ENCODE measurements around the gene ZSCAN10. TPM values are rescaled to one million over a fixed set of nuclear protein-coding genes. Genes with fewer than 3 reads are reported as not detected.
A peak's percentile ranks its signal among the peaks of the same experiment; 100 is the strongest.

Gene ZSCAN10
- total and polyA plus RNA-seq, 2 of the 13 experiments (the other 11 are each of a cell fraction or from before 2014, with no cell fraction given), result not detected

DNA sequence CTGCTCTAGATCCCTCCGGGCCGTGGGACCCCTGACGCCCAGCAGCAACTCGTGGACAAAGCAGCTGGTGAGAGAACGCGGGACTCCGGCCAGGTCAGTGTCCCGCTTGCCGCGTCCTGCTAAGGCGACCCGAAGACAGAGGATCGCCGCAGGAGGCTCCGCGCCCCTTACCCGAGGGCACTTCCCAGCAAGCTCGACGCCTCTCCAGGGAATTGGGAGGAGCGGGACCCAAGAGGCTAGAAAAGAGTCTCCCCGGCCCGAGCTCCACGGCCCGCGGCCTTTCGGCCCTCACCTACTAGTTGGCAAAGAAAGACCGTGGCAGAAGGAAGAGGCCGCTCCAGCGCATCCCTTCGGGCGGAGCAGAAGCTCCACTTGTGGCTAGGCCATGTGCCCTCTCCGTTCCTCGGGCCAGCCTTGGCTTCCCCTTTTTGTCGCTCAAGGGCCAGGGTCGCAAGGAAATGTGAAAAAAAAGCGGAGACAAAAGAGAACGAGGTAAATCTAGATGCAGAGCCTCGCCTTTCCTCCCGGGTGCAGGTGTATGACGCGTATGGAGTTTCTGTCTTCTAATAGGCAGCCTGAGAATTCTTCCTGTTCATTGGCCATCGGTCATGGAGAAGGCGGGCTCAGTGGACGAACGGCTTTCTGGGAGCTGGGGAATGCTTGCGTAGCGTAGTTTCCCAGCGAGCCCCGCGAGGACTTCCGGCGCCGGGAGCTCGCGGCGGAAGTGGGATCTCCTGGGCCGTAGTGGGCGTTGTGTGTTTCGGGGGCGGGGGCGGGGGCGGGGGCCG, 35.4 kb upstream of the ZSCAN10 start, which contains the start of gene ZNF213 (continued):
- TF ChIP-seq, protein P1, sequence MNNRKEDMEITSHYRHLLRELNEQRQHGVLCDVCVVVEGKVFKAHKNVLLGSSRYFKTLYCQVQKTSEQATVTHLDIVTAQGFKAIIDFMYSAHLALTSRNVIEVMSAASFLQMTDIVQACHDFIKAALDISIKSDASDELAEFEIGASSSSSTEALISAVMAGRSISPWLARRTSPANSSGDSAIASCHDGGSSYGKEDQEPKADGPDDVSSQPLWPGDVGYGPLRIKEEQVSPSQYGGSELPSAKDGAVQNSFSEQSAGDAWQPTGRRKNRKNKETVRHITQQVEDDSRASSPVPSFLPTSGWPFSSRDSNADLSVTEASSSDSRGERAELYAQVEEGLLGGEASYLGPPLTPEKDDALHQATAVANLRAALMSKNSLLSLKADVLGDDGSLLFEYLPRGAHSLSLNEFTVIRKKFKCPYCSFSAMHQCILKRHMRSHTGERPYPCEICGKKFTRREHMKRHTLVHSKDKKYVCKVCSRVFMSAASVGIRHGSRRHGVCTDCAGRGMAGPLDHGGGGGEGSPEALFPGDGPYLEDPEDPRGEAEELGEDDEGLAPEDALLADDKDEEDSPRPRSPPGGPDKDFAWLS (CRISPR knock-in tag; IDR thresholded peaks at IDR 0.05; ENCODE audit: borderline replicate concordance), result no peak
- TF ChIP-seq FOXP1 (IDR thresholded peaks at IDR 0.05), result no peak
- TF ChIP-seq FOXP1 (CRISPR knock-in tag; IDR thresholded peaks at IDR 0.05), result no peak
- no peak for TF ChIP-seq MAFK (conservative IDR thresholded peaks at IDR 0.05 in 1 of 2, IDR thresholded peaks at IDR 0.05 in 1 of 2; ENCODE audit: low read length in 2 of 2)
- TF ChIP-seq CREM (IDR thresholded peaks at IDR 0.05), result peak; percentile 94
- no peak for TF ChIP-seq CREM (CRISPR knock-in tag; IDR thresholded peaks at IDR 0.05)
- TF ChIP-seq, protein P2, sequence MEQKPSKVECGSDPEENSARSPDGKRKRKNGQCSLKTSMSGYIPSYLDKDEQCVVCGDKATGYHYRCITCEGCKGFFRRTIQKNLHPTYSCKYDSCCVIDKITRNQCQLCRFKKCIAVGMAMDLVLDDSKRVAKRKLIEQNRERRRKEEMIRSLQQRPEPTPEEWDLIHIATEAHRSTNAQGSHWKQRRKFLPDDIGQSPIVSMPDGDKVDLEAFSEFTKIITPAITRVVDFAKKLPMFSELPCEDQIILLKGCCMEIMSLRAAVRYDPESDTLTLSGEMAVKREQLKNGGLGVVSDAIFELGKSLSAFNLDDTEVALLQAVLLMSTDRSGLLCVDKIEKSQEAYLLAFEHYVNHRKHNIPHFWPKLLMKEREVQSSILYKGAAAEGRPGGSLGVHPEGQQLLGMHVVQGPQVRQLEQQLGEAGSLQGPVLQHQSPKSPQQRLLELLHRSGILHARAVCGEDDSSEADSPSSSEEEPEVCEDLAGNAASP (CRISPR knock-in tag; IDR thresholded peaks at IDR 0.05; ENCODE audit: borderline replicate concordance), result no peak
- no peak for TF ChIP-seq ZNF121 (CRISPR knock-in tag; IDR thresholded peaks at IDR 0.05)
- no peak for TF ChIP-seq ZNF619 (CRISPR knock-in tag; IDR thresholded peaks at IDR 0.05)
- TF ChIP-seq U2AF2 (IDR thresholded peaks at IDR 0.05; ENCODE audit: low read depth, low read length), result no peak
- TF ChIP-seq ZFP1 (CRISPR knock-in tag; IDR thresholded peaks at IDR 0.05), result no peak
- TF ChIP-seq, protein P3, sequence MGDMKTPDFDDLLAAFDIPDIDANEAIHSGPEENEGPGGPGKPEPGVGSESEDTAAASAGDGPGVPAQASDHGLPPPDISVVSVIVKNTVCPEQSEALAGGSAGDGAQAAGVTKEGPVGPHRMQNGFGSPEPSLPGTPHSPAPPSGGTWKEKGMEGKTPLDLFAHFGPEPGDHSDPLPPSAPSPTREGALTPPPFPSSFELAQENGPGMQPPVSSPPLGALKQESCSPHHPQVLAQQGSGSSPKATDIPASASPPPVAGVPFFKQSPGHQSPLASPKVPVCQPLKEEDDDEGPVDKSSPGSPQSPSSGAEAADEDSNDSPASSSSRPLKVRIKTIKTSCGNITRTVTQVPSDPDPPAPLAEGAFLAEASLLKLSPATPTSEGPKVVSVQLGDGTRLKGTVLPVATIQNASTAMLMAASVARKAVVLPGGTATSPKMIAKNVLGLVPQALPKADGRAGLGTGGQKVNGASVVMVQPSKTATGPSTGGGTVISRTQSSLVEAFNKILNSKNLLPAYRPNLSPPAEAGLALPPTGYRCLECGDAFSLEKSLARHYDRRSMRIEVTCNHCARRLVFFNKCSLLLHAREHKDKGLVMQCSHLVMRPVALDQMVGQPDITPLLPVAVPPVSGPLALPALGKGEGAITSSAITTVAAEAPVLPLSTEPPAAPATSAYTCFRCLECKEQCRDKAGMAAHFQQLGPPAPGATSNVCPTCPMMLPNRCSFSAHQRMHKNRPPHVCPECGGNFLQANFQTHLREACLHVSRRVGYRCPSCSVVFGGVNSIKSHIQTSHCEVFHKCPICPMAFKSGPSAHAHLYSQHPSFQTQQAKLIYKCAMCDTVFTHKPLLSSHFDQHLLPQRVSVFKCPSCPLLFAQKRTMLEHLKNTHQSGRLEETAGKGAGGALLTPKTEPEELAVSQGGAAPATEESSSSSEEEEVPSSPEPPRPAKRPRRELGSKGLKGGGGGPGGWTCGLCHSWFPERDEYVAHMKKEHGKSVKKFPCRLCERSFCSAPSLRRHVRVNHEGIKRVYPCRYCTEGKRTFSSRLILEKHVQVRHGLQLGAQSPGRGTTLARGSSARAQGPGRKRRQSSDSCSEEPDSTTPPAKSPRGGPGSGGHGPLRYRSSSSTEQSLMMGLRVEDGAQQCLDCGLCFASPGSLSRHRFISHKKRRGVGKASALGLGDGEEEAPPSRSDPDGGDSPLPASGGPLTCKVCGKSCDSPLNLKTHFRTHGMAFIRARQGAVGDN (CRISPR knock-in tag; IDR thresholded peaks at IDR 0.05), result peak; percentile 76
- no peak; the same call in 1 of the 2 replicates for TF ChIP-seq ZNF605 (CRISPR knock-in tag; IDR thresholded peaks at IDR 0.05)
- TF ChIP-seq, protein P4, sequence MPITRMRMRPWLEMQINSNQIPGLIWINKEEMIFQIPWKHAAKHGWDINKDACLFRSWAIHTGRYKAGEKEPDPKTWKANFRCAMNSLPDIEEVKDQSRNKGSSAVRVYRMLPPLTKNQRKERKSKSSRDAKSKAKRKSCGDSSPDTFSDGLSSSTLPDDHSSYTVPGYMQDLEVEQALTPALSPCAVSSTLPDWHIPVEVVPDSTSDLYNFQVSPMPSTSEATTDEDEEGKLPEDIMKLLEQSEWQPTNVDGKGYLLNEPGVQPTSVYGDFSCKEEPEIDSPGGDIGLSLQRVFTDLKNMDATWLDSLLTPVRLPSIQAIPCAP (CRISPR knock-in tag; IDR thresholded peaks at IDR 0.05; ENCODE audit: low read depth), result no peak
- TF ChIP-seq ZNF282 (IDR thresholded peaks at IDR 0.05; ENCODE audit: partially characterized antibody), result no peak
- TF ChIP-seq ZNF589 (CRISPR knock-in tag; conservative IDR thresholded peaks at IDR 0.05), result 0 out of 2 replicates have a peak, but pooled peaks have one; percentile 43
- no peak for TF ChIP-seq ZNF747 (CRISPR knock-in tag; IDR thresholded peaks at IDR 0.05; ENCODE audit: borderline replicate concordance)
- TF ChIP-seq MZF1 (CRISPR knock-in tag; IDR thresholded peaks at IDR 0.05; ENCODE audit: borderline replicate concordance), result 0 out of 2 replicates have a peak, but pooled peaks have one; percentile 28
- TF ChIP-seq, protein P5, sequence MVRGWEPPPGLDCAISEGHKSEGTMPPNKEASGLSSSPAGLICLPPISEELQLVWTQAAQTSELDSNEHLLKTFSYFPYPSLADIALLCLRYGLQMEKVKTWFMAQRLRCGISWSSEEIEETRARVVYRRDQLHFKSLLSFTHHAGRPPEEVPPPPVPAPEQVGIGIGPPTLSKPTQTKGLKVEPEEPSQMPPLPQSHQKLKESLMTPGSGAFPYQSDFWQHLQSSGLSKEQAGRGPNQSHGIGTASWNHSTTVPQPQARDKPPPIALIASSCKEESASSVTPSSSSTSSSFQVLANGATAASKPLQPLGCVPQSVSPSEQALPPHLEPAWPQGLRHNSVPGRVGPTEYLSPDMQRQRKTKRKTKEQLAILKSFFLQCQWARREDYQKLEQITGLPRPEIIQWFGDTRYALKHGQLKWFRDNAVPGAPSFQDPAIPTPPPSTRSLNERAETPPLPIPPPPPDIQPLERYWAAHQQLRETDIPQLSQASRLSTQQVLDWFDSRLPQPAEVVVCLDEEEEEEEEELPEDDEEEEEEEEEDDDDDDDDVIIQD (CRISPR knock-in tag; IDR thresholded peaks at IDR 0.05; ENCODE audit: low read depth), result no peak
- TF ChIP-seq NR2C2 (CRISPR knock-in tag; IDR thresholded peaks at IDR 0.05; ENCODE audit: borderline replicate concordance), result peak; percentile 46; the same call in 1 of the 2 replicates
- TF ChIP-seq RAD51 (IDR thresholded peaks at IDR 0.05; ENCODE audit: borderline replicate concordance), result no peak
